Left lung (tissue), 10 donors: Measurements from ENCODE around the gene NR2F6. TPM values are rescaled to one million over a fixed set of nuclear protein-coding genes. Genes with fewer than 3 reads are reported as not detected.

Experiments
- ATAC-seq: fragments of 200-7000 bp; cut with Tn5 transposase; one replicate; pipeline ENCODE4 v1.9.1; 2020; ENCODE audit warnings: moderate library complexity
- DNase-seq, 4 donors: peaks; one replicate each; pipeline ENCODE4 v3.0.0-alpha.2; 2013 to 2020
- H3K27ac ChIP-seq, 2 donors: fragments of 200-600 bp; sonication (generic) in 1 of 2; one replicate each; pipeline versions ENCODE4 v1.5.0 to v1.8.0; 2020 to 2021
- H3K27me3 ChIP-seq, 2 donors: fragments of 200-600 bp; sonication (generic) in 1 of 2; one replicate each; pipeline versions ENCODE4 v1.5.0 to v1.8.0; 2020 to 2021
- H3K36me3 ChIP-seq, 2 donors: fragments of 200-600 bp; sonication (generic) in 1 of 2; one replicate each; pipeline versions ENCODE4 v1.5.0 to v1.8.0; 2020 to 2021
- H3K4me1 ChIP-seq, 2 donors: fragments of 200-600 bp; one replicate each; pipeline ENCODE4 v1.8.0; 2021
- H3K4me3 ChIP-seq, 2 donors: fragments of 200-600 bp; sonication (generic) in 1 of 2; one replicate each; pipeline versions ENCODE4 v1.5.0 to v1.8.0; 2020 to 2021; ENCODE audit warnings: mild to moderate bottlenecking in 1 of 2
- H3K9me3 ChIP-seq, 2 donors: fragments of 200-600 bp; sonication (generic) in 1 of 2; one replicate each; pipeline versions ENCODE4 v1.5.0 to v1.8.0; 2020 to 2021
- intact Hi-C, 2 donors: fragments of 100-400 bp; cut with DNase I; formaldehyde crosslinking; loops; one replicate each; pipeline versions ENCODE4 v1.11.2 to v1.14.2; 2022
- polyA plus RNA-seq, 6 donors: library from polyadenylated mRNA; unstranded; fragments of 120-200 nt; gene quantifications; one replicate each; pipeline ENCODE4 v1.2.1, GENCODE V29; 2013; ENCODE audit not compliant: insufficient read length in 6 of 6
- total RNA-seq, 2 donors: library from RNA; stranded (reverse); fragmentation: NEBNext Ultra II Directional; extraction: Animal tissue kit (Norgen Biotek cat#: 25700); gene quantifications; one replicate each; pipeline ENCODE4 v1.2.1, GENCODE V29; 2021
- TF ChIP-seq, protein P1 (sequence below), 2 donors: fragments of 200-600 bp; sonication (generic) in 1 of 2; IDR thresholded peaks; one replicate each; pipeline versions ENCODE4 v1.5.0 to v1.8.0; 2021; ENCODE audit warnings: antibody characterized with exemption in 2 of 2
- donor health status: DM: no; HTN: yes; CAD: no.
- donor health status: DM: no; HTN: no; CAD: no.

NR2F6 gene
- total and polyA plus RNA-seq, 8 donors, result 18.6 to 56.5 (median 30.7) TPM

DNA sequence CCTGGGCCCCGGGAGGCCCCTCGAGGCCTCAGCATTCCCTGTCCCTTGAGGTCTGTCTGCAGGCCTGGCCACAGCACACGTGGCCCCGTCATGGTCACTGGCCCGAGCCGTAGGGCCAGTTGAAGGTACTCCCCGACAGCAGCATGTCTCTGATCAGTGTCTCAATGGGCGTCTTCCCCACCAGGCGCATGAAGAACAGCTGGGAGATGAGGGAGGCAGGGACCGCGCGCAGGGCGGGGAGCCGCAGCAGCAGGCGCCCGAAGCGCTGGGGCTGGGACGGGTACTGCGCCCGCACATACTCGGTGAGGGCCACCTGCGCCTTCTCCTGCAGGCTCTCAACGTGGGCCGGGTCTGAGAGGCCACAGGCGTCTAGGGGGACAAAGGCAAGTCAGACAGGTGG, 13.5 kb downstream of the NR2F6 start:
- Histone ChIP-seq H3K36me3 (peaks cover 0 to 48% of the 10 kb centered on the region in 2 donors), H3K27ac (no peak overlapping the region), H3K4me3 (no peak overlapping the region), H3K9me3 (no peaks in the 10 kb centered on the region), H3K4me1 (peaks cover 18 to 33% of the 10 kb centered on the region in 2 donors), H3K27me3 (no peaks in the 10 kb centered on the region)
- DNase-seq (no peak), ATAC-seq (no peak)
- intact Hi-C loops, result no loop called here
- TF ChIP-seq, protein P1, sequence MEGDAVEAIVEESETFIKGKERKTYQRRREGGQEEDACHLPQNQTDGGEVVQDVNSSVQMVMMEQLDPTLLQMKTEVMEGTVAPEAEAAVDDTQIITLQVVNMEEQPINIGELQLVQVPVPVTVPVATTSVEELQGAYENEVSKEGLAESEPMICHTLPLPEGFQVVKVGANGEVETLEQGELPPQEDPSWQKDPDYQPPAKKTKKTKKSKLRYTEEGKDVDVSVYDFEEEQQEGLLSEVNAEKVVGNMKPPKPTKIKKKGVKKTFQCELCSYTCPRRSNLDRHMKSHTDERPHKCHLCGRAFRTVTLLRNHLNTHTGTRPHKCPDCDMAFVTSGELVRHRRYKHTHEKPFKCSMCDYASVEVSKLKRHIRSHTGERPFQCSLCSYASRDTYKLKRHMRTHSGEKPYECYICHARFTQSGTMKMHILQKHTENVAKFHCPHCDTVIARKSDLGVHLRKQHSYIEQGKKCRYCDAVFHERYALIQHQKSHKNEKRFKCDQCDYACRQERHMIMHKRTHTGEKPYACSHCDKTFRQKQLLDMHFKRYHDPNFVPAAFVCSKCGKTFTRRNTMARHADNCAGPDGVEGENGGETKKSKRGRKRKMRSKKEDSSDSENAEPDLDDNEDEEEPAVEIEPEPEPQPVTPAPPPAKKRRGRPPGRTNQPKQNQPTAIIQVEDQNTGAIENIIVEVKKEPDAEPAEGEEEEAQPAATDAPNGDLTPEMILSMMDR (IDR thresholded peaks at IDR 0.05), result no peak

DNA sequence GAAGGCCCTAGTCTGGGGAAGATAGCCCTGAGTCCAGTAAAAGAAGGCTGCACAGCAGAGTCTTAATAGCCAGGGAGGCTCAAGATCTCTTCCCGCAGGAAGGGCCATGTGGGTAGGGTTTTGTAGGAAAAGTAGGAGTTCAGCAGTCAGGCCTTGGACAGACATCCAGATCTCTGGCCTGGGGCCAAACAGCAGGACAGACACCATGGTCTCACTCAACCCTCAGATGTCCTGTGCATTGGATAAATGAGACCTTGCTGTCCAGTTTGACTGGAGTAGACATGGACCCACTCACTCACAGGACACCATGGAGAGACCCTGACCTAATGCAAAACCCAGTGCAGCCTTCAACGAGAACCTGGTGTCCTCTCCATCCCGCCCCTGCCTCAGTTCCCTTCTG, 15.8 kb downstream of the NR2F6 start:
- intact Hi-C loops, result no loop called here
- Histone ChIP-seq H3K27me3 (no peaks in the 10 kb centered on the region), H3K4me1 (peaks cover 14 to 32% of the 10 kb centered on the region in 2 donors), H3K36me3 (peaks cover 0 to 48% of the 10 kb centered on the region in 2 donors), H3K9me3 (no peaks in the 10 kb centered on the region), H3K27ac (no peak overlapping the region), H3K4me3 (no peak overlapping the region)
- TF ChIP-seq, protein P1 (IDR thresholded peaks at IDR 0.05), result no peak
- ATAC-seq (no peak), DNase-seq (no peak)

DNA sequence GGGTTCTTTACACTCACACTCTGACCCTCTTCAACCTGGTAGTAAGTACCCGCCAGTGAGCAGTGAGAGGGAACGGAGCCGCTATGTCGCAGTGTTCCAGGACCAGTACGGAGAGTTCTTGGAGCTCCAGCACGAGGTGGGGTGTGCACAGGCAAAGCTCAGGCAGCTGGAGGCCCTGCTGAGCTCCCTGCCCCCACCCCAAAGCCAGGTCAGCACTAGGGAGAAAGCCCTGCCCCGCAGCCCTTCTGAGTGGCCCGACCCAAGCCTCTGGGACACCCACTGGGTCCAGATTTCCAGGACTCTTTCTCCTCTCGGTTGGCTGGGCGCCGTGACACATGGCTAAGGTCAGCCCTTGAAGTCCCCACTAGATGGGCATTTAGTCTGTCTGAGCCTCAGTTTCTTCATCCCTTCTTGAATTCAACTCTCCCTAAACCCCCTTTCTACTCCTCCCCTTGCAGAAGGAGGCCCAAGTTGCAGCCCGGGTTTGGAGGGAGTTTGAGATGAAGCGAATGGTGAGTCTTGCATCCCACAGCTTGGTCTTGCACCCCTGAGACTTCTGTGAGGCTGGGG, 17.8 kb downstream of the NR2F6 start:
- no peak overlapping the region for H3K4me3 ChIP-seq
- peaks cover 9 to 27% of the 10 kb centered on the region in 2 donors for H3K4me1 ChIP-seq
- DNase-seq (no peak), ATAC-seq (no peak)
- H3K9me3 ChIP-seq, result no peaks in the 10 kb centered on the region
- TF ChIP-seq, protein P1 (IDR thresholded peaks at IDR 0.05), result no peak
- H3K27ac ChIP-seq, result no peak overlapping the region
- intact Hi-C loops, result no loop called here
- H3K36me3 ChIP-seq, result peaks cover 0 to 40% of the 10 kb centered on the region in 2 donors
- H3K27me3 ChIP-seq, result no peaks in the 10 kb centered on the region

DNA sequence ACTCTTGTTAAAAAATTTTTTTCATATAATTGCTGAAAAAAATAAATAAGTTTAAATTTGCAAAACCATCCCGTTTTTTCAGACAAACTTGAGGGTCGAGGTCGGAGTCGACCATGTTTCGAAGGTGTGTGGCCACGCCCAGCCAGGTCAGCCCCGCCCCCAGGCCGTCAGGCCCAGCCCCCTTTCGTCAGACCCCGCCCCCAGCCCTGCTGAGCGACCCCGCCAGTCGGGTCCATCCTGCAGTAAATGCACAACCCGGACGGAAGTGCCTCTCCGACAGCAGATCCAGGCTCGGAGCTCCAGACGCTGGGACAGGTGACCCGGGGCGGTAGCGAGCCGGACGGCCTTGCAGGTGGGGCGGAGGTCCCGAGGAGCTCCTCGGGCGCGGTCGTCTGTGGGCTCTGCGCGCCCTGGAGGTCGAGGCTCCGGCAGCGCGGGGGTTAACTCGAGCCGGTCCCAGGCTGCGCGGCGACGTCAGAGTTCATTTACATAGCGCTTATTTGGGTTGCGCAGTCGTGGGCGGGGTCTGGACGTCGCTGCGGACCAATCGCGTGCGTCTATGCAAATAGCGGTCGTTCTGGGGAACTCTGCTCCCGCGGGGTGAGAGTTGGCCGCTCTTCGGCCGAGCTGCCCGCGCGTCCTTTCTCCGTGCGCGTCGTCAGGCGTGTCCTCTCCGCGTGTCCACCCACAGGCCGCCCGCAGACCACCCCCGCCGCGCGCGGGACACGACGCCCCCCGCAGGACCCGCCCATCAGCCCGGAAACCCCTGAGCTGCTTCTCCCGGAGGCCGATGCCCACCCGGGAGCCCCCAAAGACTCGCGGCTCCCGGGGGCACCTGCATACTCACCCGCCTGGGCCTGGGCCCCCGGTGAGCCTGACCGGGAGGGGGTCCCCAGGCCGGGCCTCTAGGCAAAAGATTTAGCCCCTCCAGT, 19.5 kb downstream of the NR2F6 start, which contains the start of gene OCEL1:
TSS of gene OCEL1 (plus strand) at position 225 of the 932 bp plus-strand sequence. CDS start at position 247, 22 bp downstream.
- H3K36me3 ChIP-seq, result peaks cover 0 to 24% of the 10 kb centered on the region in 2 donors
- no peaks in the 10 kb centered on the region for H3K27me3 ChIP-seq
- peak within 1 kb of the TSS; percentile 66 to 95 for H3K27ac ChIP-seq
- no peaks in the 10 kb centered on the region for H3K9me3 ChIP-seq
- H3K4me3 ChIP-seq, result peak within 1 kb of the TSS; percentile 57 to 68
- intact Hi-C loops, result no loop called here
- DNase-seq (peak; percentile 97 to 99 (median 98)), ATAC-seq (peak; percentile 97)
- TF ChIP-seq, protein P1 (IDR thresholded peaks at IDR 0.05), result no peak
- peaks cover 9 to 27% of the 10 kb centered on the region in 2 donors for H3K4me1 ChIP-seq

DNA sequence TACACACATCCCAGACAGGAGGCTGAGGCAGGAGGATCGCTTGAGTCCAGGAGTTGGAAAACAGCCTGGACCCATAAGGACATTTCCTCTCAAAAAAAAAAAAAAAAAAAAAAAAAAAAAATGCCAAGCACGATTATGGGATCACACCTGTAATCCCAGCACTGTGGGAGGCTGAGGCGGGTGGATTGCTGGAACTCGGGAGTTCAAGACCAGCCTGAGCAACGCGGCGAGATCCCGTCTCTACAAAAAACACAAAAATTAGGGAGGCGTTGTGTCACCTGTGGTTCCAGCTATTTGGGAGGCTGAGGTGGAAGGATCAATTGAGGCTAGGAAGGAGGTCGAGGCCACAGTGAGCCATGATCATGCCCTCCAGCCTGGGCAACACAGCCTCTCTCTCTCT, 20.7 kb downstream of the NR2F6 start:
- Histone ChIP-seq H3K27me3 (no peaks in the 10 kb centered on the region), H3K9me3 (no peaks in the 10 kb centered on the region), H3K4me1 (peaks cover 9 to 31% of the 10 kb centered on the region in 2 donors), H3K36me3 (peaks cover 0 to 17% of the 10 kb centered on the region in 2 donors), H3K4me3 (no peak overlapping the region), H3K27ac (no peak overlapping the region)
- ATAC-seq (no peak), DNase-seq (no peak)
- TF ChIP-seq, protein P1 (IDR thresholded peaks at IDR 0.05), result no peak
- intact Hi-C loops, result no loop called here
